Activated gamma-delta T cell treated with anti-CD3 and anti-CD28 coated beads, Interleukin-2, amount 50 U/mL, for 16 hours (primary cell): ENCODE results near the gene NEUROD6.

Experiments used
- DNase-seq: peaks from one replicate; pipeline ENCODE4 v3.0.0-alpha.2; 2020; ENCODE audit warnings: low read depth

The NEUROD6 gene

GRCh38 chr7:31333291-31333690 is 7.2 kb downstream of the NEUROD6 start:
- no peak for DNase-seq

- DNase-seq = no peak
These were observed 13.5 kb downstream of the NEUROD6 start for GRCh38 chr7:31327071-31327470.

- DNase-seq = no peak
These were observed 14.1 kb downstream of the NEUROD6 start for GRCh38 chr7:31326416-31326815.

- no peak for DNase-seq
These were observed 17.4 kb downstream of the NEUROD6 start for GRCh38 chr7:31323101-31323500.

- DNase-seq = no peak
These were observed 19.9 kb downstream of the NEUROD6 start for GRCh38 chr7:31320675-31321074.

- DNase-seq = no peak
These were observed 22.2 kb downstream of the NEUROD6 start for GRCh38 chr7:31318313-31318712.

GRCh38 chr7:31316876-31317275 is 23.6 kb downstream of the NEUROD6 start:
- DNase-seq = no peak

GRCh38 chr7:31315758-31316157 is 24.8 kb downstream of the NEUROD6 start:
- no peak for DNase-seq

GRCh38 chr7:31314781-31315180 is 25.7 kb downstream of the NEUROD6 start:
- DNase-seq = no peak

GRCh38 chr7:31312889-31313288 is 27.6 kb downstream of the NEUROD6 start:
- DNase-seq = no peak

GRCh38 chr7:31311552-31311951 is 29.0 kb downstream of the NEUROD6 start:
- DNase-seq = no peak

GRCh38 chr7:31310321-31310935 is 30.1 kb downstream of the NEUROD6 start:
- DNase-seq = no peak

GRCh38 chr7:31309407-31309806 is 31.1 kb downstream of the NEUROD6 start:
- DNase-seq = no peak

GRCh38 chr7:31308652-31309051 is 31.9 kb downstream of the NEUROD6 start:
- no peak for DNase-seq

GRCh38 chr7:31307972-31308371 is 32.6 kb downstream of the NEUROD6 start:
- no peak for DNase-seq

GRCh38 chr7:31305260-31305659 is 35.3 kb downstream of the NEUROD6 start:
- DNase-seq = no peak

GRCh38 chr7:31304446-31304845 is 36.1 kb downstream of the NEUROD6 start:
- DNase-seq = no peak

- DNase-seq = no peak
These were observed 38.2 kb downstream of the NEUROD6 start for GRCh38 chr7:31302356-31302755.

GRCh38 chr7:31299336-31299735 is 41.2 kb downstream of the NEUROD6 start:
- DNase-seq = no peak

- DNase-seq = no peak
These were observed 49.9 kb downstream of the NEUROD6 start for GRCh38 chr7:31290601-31291000.
